Left lung (tissue), 10 donors: Measurements from ENCODE around the gene PDE4D. TPM values are rescaled to one million over a fixed set of nuclear protein-coding genes. Genes with fewer than 3 reads are reported as not detected.

Experiments used
- ATAC-seq: fragments of 200-7000 bp; cut with Tn5 transposase; one replicate; pipeline ENCODE4 v1.9.1; 2020; ENCODE audit warnings: moderate library complexity
- DNase-seq, 4 donors: peaks; one replicate each; pipeline ENCODE4 v3.0.0-alpha.2; 2013 to 2020
- H3K27ac ChIP-seq, 2 donors: fragments of 200-600 bp; sonication (generic) in 1 of 2; one replicate each; pipeline versions ENCODE4 v1.5.0 to v1.8.0; 2020 to 2021
- H3K27me3 ChIP-seq, 2 donors: fragments of 200-600 bp; sonication (generic) in 1 of 2; one replicate each; pipeline versions ENCODE4 v1.5.0 to v1.8.0; 2020 to 2021
- H3K36me3 ChIP-seq, 2 donors: fragments of 200-600 bp; sonication (generic) in 1 of 2; one replicate each; pipeline versions ENCODE4 v1.5.0 to v1.8.0; 2020 to 2021
- H3K4me1 ChIP-seq, 2 donors: fragments of 200-600 bp; one replicate each; pipeline ENCODE4 v1.8.0; 2021
- H3K4me3 ChIP-seq, 2 donors: fragments of 200-600 bp; sonication (generic) in 1 of 2; one replicate each; pipeline versions ENCODE4 v1.5.0 to v1.8.0; 2020 to 2021; ENCODE audit warnings: mild to moderate bottlenecking in 1 of 2
- H3K9me3 ChIP-seq, 2 donors: fragments of 200-600 bp; sonication (generic) in 1 of 2; one replicate each; pipeline versions ENCODE4 v1.5.0 to v1.8.0; 2020 to 2021
- intact Hi-C, 2 donors: fragments of 100-400 bp; cut with DNase I; formaldehyde crosslinking; loops; one replicate each; pipeline versions ENCODE4 v1.11.2 to v1.14.2; 2022
- polyA plus RNA-seq, 6 donors: library from polyadenylated mRNA; unstranded; fragments of 120-200 nt; gene quantifications; one replicate each; pipeline ENCODE4 v1.2.1, GENCODE V29; 2013; ENCODE audit not compliant: insufficient read length in 6 of 6
- total RNA-seq, 2 donors: library from RNA; stranded (reverse); fragmentation: NEBNext Ultra II Directional; extraction: Animal tissue kit (Norgen Biotek cat#: 25700); gene quantifications; one replicate each; pipeline ENCODE4 v1.2.1, GENCODE V29; 2021
- TF ChIP-seq, protein P1 (sequence below), 2 donors: fragments of 200-600 bp; sonication (generic) in 1 of 2; IDR thresholded peaks; one replicate each; pipeline versions ENCODE4 v1.5.0 to v1.8.0; 2021; ENCODE audit warnings: antibody characterized with exemption in 2 of 2
- donor health status: DM: no; HTN: yes; CAD: no.
- donor health status: DM: no; HTN: no; CAD: no.

Gene PDE4D
- total and polyA plus RNA-seq, 8 donors: 21.4 to 57.1 (median 25.4) TPM

DNA sequence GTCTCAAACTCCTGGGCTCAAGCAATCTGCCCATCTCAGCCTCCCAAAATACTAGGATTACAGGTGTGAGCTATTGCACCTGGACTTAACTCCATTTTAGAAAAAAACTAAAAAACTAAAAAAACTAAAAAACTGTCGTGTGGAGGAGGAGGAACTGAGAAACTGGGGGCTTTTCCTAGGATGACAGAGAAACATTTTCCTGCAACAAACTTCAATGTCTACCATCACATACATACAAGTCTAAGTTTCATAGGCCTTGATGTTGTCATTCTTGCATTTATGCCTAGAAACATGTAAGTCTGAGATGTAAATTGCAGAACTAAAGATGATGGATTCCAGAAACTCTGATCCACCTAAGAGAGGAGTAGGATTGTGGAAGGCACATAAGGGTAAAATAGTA lies 753.8 kb downstream of the PDE4D start:
- no peak overlapping the region for H3K27ac ChIP-seq
- no peaks in the 10 kb centered on the region for H3K4me1 ChIP-seq
- no peaks in the 10 kb centered on the region for H3K9me3 ChIP-seq
- intact Hi-C loops: no loop called here
- TF ChIP-seq, protein P1, sequence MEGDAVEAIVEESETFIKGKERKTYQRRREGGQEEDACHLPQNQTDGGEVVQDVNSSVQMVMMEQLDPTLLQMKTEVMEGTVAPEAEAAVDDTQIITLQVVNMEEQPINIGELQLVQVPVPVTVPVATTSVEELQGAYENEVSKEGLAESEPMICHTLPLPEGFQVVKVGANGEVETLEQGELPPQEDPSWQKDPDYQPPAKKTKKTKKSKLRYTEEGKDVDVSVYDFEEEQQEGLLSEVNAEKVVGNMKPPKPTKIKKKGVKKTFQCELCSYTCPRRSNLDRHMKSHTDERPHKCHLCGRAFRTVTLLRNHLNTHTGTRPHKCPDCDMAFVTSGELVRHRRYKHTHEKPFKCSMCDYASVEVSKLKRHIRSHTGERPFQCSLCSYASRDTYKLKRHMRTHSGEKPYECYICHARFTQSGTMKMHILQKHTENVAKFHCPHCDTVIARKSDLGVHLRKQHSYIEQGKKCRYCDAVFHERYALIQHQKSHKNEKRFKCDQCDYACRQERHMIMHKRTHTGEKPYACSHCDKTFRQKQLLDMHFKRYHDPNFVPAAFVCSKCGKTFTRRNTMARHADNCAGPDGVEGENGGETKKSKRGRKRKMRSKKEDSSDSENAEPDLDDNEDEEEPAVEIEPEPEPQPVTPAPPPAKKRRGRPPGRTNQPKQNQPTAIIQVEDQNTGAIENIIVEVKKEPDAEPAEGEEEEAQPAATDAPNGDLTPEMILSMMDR (IDR thresholded peaks at IDR 0.05): no peak
- no peaks in the 10 kb centered on the region for H3K27me3 ChIP-seq
- no peaks in the 10 kb centered on the region for H3K36me3 ChIP-seq
- no peak for DNase-seq
- no peak overlapping the region for H3K4me3 ChIP-seq
- ATAC-seq: no peak

GRCh38 chr5:59138509-59138908 lies 755.0 kb downstream of the PDE4D start:
- Histone ChIP-seq H3K4me1 (no peaks in the 10 kb centered on the region), H3K4me3 (no peak overlapping the region), H3K27me3 (no peaks in the 10 kb centered on the region), H3K9me3 (no peaks in the 10 kb centered on the region), H3K36me3 (no peaks in the 10 kb centered on the region), H3K27ac (no peak overlapping the region)
- no peak for DNase-seq
- intact Hi-C loops: no loop called here
- no peak for ATAC-seq
- TF ChIP-seq, protein P1 (IDR thresholded peaks at IDR 0.05): no peak

- TF ChIP-seq, protein P1 (IDR thresholded peaks at IDR 0.05): no peak
- Histone ChIP-seq H3K4me3 (no peak overlapping the region), H3K27me3 (no peaks in the 10 kb centered on the region), H3K9me3 (no peaks in the 10 kb centered on the region), H3K4me1 (no peaks in the 10 kb centered on the region), H3K36me3 (no peaks in the 10 kb centered on the region), H3K27ac (no peak overlapping the region)
- intact Hi-C loops: no loop called here
- no peak for DNase-seq
- ATAC-seq: no peak
Observed at GRCh38 chr5:59137846-59138245, 755.7 kb downstream of the PDE4D start.

GRCh38 chr5:59136549-59136948 lies 757.0 kb downstream of the PDE4D start:
- intact Hi-C loops: no loop called here
- Histone ChIP-seq H3K36me3 (no peaks in the 10 kb centered on the region), H3K4me1 (no peaks in the 10 kb centered on the region), H3K27me3 (no peaks in the 10 kb centered on the region), H3K27ac (no peak overlapping the region), H3K4me3 (no peak overlapping the region), H3K9me3 (no peaks in the 10 kb centered on the region)
- no peak for DNase-seq
- TF ChIP-seq, protein P1 (IDR thresholded peaks at IDR 0.05): no peak
- no peak for ATAC-seq

- DNase-seq: no peak
- intact Hi-C loops: no loop called here
Observed at GRCh38 chr5:59134471-59135163, 758.9 kb downstream of the PDE4D start.

More at GRCh38 chr5:59134471-59135163, 758.9 kb downstream of the PDE4D start:
- ATAC-seq: no peak
- no peak overlapping the region for H3K27ac ChIP-seq
- TF ChIP-seq, protein P1 (IDR thresholded peaks at IDR 0.05): no peak
- peaks cover 0 to 6% of the 10 kb centered on the region in 2 donors for H3K4me1 ChIP-seq
- no peaks in the 10 kb centered on the region for H3K9me3 ChIP-seq
- no peaks in the 10 kb centered on the region for H3K27me3 ChIP-seq
- no peak overlapping the region for H3K4me3 ChIP-seq
- H3K36me3 ChIP-seq: no peaks in the 10 kb centered on the region
